ENCODE measurements around the gene CSH1. TPM values are rescaled to one million over a fixed set of nuclear protein-coding genes. Genes with fewer than 3 reads are reported as not detected.
"Not testable (repeated sequence)": the region's sequence is repeated elsewhere in the genome, so short reads cannot be mapped to it uniquely, and the experiment has no call there.

Gene CSH1
- total RNA-seq, 1 donor from 2014 or later: not detected

DNA sequence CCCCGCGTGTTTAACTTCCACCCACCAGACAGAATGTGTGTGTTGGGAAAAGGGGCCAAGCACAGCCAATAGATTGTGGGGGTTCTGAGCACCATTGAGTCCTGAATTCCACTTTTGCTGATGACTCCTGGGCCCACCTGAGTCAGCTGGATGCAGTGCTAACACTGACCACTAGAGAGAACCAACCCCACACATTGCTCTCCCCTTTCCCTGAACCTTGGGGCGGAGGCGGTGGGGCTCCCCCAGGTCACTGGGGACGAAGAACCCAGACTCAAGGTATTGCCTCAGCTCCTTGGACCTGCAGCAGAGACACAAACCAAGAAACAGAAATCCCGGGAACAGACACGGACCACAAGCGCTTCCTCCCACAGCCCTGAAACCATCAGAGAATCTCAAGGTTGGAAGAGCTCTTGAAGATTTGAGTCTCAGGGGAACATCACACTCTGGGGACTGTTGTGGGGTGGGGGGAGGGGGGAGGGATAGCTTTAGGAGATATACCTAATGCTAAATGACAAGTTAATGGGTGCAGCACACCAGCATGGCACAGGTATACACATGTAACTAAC lies 22.2 kb downstream of the CSH1 start:
- H3K4me1 Mint-ChIP-seq (ENCODE audit: unreplicated experiment); H3K36me3 Mint-ChIP-seq (ENCODE audit: low read depth, unreplicated experiment); H3K4me3 Mint-ChIP-seq (ENCODE audit: unreplicated experiment); DNase-seq (ENCODE audit: low spot score); H3K9me3 Mint-ChIP-seq (ENCODE audit: unreplicated experiment); H3K27ac Mint-ChIP-seq (ENCODE audit: unreplicated experiment); H3K27me3 Mint-ChIP-seq (ENCODE audit: unreplicated experiment): not testable (repeated sequence)

DNA sequence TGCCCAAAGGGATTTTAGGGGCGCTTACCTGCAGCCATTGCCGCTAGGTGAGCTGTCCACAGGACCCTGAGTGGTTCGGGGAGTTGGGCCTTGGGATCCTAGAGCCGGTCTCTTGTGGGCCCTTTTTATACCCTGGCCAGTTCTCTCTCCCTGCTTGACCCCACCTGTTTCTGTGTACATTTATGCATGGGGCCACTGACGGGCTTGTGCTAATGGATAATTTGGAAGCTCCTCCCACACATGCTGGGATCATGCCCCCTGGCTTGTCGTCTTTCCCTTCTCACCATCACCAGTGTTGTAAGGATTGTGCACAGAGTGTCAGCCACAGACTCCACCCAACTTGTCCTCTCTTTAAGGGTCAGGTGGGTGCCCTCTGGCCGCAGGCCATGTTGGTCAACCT lies 22.8 kb downstream of the CSH1 start, which contains the start of gene CSH2:
Gene CSH2, minus strand, starts transcription at position 101 of the 400 bp plus-strand sequence. Its CDS starts 63 bp downstream, at position 38.
- H3K27ac Mint-ChIP-seq (ENCODE audit: unreplicated experiment); DNase-seq (ENCODE audit: low spot score); H3K9me3 Mint-ChIP-seq (ENCODE audit: unreplicated experiment); H3K4me1 Mint-ChIP-seq (ENCODE audit: unreplicated experiment); H3K27me3 Mint-ChIP-seq (ENCODE audit: unreplicated experiment); H3K36me3 Mint-ChIP-seq (ENCODE audit: low read depth, unreplicated experiment); H3K4me3 Mint-ChIP-seq (ENCODE audit: unreplicated experiment): not testable (repeated sequence)

- not testable (repeated sequence) for DNase-seq (ENCODE audit: low spot score); H3K27me3 Mint-ChIP-seq (ENCODE audit: unreplicated experiment); H3K36me3 Mint-ChIP-seq (ENCODE audit: low read depth, unreplicated experiment); H3K27ac Mint-ChIP-seq (ENCODE audit: unreplicated experiment); H3K9me3 Mint-ChIP-seq (ENCODE audit: unreplicated experiment); H3K4me3 Mint-ChIP-seq (ENCODE audit: unreplicated experiment); H3K4me1 Mint-ChIP-seq (ENCODE audit: unreplicated experiment)
Measured at GRCh38 chr17:63871646-63872365, 24.6 kb downstream of the CSH1 start.

GRCh38 chr17:63870292-63870665 lies 26.1 kb downstream of the CSH1 start:
- H3K4me3 Mint-ChIP-seq (ENCODE audit: unreplicated experiment); DNase-seq (ENCODE audit: low spot score); H3K36me3 Mint-ChIP-seq (ENCODE audit: low read depth, unreplicated experiment); H3K9me3 Mint-ChIP-seq (ENCODE audit: unreplicated experiment); H3K27me3 Mint-ChIP-seq (ENCODE audit: unreplicated experiment); H3K27ac Mint-ChIP-seq (ENCODE audit: unreplicated experiment); H3K4me1 Mint-ChIP-seq (ENCODE audit: unreplicated experiment): not testable (repeated sequence)

DNA sequence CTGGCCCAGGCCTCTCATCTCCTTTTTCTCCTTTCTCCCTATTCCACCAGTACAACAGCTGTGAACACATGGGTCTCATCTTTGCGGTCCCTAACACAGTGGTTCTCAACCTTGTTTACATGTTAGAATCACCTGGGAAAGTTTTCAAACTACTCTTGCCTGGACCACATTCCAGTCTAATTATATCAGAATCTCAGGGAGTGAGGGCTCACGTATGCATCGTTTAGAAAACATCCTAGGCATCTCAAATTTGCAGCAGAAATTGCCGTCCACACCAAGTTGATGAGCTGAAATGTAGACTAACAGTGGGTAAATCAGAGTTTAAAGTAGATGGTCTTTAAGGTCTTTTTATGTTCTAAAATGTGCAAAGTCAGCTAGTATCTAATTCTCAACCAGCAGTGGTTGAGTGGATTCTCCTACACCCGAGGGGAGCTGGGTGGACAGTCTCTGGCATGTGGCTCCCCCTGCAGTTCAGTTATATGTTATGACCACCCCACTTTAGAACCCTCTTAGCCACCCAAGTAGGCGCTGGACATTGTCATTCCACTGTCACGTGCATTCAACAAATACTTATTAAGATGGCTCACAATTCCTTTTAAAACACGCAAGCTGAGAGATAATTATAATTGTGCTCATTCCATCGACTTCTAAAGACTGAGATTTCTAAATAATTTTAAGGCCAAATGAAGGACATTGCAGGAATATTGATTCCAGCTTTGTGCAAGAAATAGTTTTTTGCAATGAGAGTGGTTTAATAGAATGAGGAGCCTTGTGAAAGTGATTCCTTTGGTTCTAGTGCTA lies 26.7 kb downstream of the CSH1 start:
- not testable (repeated sequence) for H3K9me3 Mint-ChIP-seq (ENCODE audit: unreplicated experiment); H3K27ac Mint-ChIP-seq (ENCODE audit: unreplicated experiment); DNase-seq (ENCODE audit: low spot score); H3K36me3 Mint-ChIP-seq (ENCODE audit: low read depth, unreplicated experiment); H3K27me3 Mint-ChIP-seq (ENCODE audit: unreplicated experiment); H3K4me3 Mint-ChIP-seq (ENCODE audit: unreplicated experiment); H3K4me1 Mint-ChIP-seq (ENCODE audit: unreplicated experiment)

- not testable (repeated sequence) for H3K4me1 Mint-ChIP-seq (ENCODE audit: unreplicated experiment); DNase-seq (ENCODE audit: low spot score); H3K36me3 Mint-ChIP-seq (ENCODE audit: low read depth, unreplicated experiment); H3K27ac Mint-ChIP-seq (ENCODE audit: unreplicated experiment); H3K4me3 Mint-ChIP-seq (ENCODE audit: unreplicated experiment); H3K27me3 Mint-ChIP-seq (ENCODE audit: unreplicated experiment); H3K9me3 Mint-ChIP-seq (ENCODE audit: unreplicated experiment)
Measured at GRCh38 chr17:63866625-63867024, 29.7 kb downstream of the CSH1 start.

- Mint-ChIP-seq H3K9me3 (ENCODE audit: unreplicated experiment) (no peaks in the 10 kb centered on the region), H3K27ac (ENCODE audit: unreplicated experiment) (no peak overlapping the region), H3K4me3 (ENCODE audit: unreplicated experiment) (no peak overlapping the region), H3K36me3 (ENCODE audit: low read depth, unreplicated experiment) (no peaks in the 10 kb centered on the region), H3K4me1 (ENCODE audit: unreplicated experiment) (no peaks in the 10 kb centered on the region), H3K27me3 (ENCODE audit: unreplicated experiment) (peaks cover 9% of the 10 kb centered on the region)
- no peak for DNase-seq (ENCODE audit: low spot score)
- no peak for TF ChIP-seq CTCF (IDR thresholded peaks at IDR 0.05; ENCODE audit: unreplicated experiment)
Measured at GRCh38 chr17:63859257-63859656, 37.1 kb downstream of the CSH1 start.

DNA sequence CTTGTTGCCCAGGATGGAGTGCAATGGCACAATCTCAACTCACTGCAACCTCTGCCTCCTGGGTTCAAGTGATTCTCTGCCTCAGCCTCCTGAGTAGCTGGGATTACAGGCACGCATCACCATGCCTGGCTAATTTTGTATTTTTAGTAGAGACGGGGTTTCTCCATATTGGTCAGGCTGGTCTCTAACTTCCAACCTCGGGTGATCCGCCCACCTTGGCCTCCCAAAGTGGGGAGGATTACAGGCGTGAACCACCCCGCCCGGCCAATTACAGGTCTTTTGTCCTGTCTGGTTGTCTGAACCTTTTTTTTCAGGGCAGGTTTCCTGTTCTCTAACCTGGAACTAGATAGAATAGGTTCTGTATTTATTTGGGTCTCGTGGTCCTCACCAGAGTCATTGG lies 39.9 kb downstream of the CSH1 start:
- H3K9me3 Mint-ChIP-seq (ENCODE audit: unreplicated experiment); H3K4me1 Mint-ChIP-seq (ENCODE audit: unreplicated experiment); DNase-seq (ENCODE audit: low spot score); H3K36me3 Mint-ChIP-seq (ENCODE audit: low read depth, unreplicated experiment); H3K27me3 Mint-ChIP-seq (ENCODE audit: unreplicated experiment); H3K4me3 Mint-ChIP-seq (ENCODE audit: unreplicated experiment); H3K27ac Mint-ChIP-seq (ENCODE audit: unreplicated experiment): not testable (repeated sequence)
